ENCODE results near the gene ZBTB20.

ZBTB20 gene

DNA sequence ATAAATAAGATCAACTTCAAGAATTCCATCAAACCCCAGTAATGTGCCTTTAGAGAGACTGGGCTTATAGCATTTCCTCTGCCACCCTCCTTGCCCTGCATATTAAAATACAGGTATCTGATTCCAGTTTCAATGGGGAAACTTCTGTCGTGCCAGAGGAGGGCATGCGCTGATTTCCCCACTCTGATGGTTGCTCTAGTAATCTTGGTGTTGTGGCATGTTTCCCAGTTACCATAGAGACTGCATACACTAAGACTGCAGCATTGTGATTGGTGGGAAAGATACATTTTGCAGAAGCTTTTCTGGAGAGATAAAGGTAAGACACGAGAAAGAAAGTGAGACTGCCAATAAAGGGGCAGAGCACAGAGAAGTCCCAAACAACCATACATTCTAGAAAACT, 627.7 kb downstream of the ZBTB20 start:
- Histone ChIP-seq H3K27me3 (ENCODE audit: low read depth, low read length) (no peaks in the 10 kb centered on the region), H3K36me3 (replicated peaks; ENCODE audit: low read depth, low read length) (no peaks in the 10 kb centered on the region), H3K4me2 (ENCODE audit: low read length) (peak overlapping the region; percentile 9; the same call in 1 of the 2 replicates), H3K4me3 (ENCODE audit: low read length) (no peak overlapping the region), H2AFZ (ENCODE audit: low read depth, low read length) (no peak overlapping the region), H3K79me2 (ENCODE audit: low read length) (no peaks in the 10 kb centered on the region), H3K9me3 (ENCODE audit: insufficient read depth, low read length) (no peaks in the 10 kb centered on the region), H4K20me1 (ENCODE audit: insufficient read depth, low read length) (no peaks in the 10 kb centered on the region), H3K4me1 (ENCODE audit: low read length) (no peaks in the 10 kb centered on the region), H3K27ac (ENCODE audit: low read length) (no peak overlapping the region), H3K9ac (ENCODE audit: low read length) (no peak overlapping the region)
- TF ChIP-seq EZH2phosphoT487 (IDR thresholded peaks at IDR 0.05; ENCODE audit: low read depth), result no peak
- no peak for TF ChIP-seq CTCF (IDR thresholded peaks at IDR 0.05; ENCODE audit: low read depth, low read length)

GRCh38 chr3:114518206-114518808, 628.8 kb downstream of the ZBTB20 start:
- no peak overlapping the region for H2AFZ ChIP-seq (ENCODE audit: low read depth, low read length)
- H3K27ac ChIP-seq (ENCODE audit: low read length), result no peak overlapping the region
- no peaks in the 10 kb centered on the region for H4K20me1 ChIP-seq (ENCODE audit: insufficient read depth, low read length)

GRCh38 chr3:114510201-114510600, 636.9 kb downstream of the ZBTB20 start:
- no peaks in the 10 kb centered on the region for H3K79me2 ChIP-seq (ENCODE audit: low read length)
- no peaks in the 10 kb centered on the region for H4K20me1 ChIP-seq (ENCODE audit: insufficient read depth, low read length)
- H3K9me3 ChIP-seq (ENCODE audit: insufficient read depth, low read length), result no peaks in the 10 kb centered on the region
- H2AFZ ChIP-seq (ENCODE audit: low read depth, low read length), result no peak overlapping the region
- no peak overlapping the region for H3K27ac ChIP-seq (ENCODE audit: low read length)
- H3K4me1 ChIP-seq (ENCODE audit: low read length), result no peaks in the 10 kb centered on the region
- H3K27me3 ChIP-seq (ENCODE audit: low read depth, low read length), result peaks cover 25% of the 10 kb centered on the region; the same call in 1 of the 2 replicates
- no peak overlapping the region for H3K9ac ChIP-seq (ENCODE audit: low read length)
- H3K4me3 ChIP-seq (ENCODE audit: low read length), result no peak overlapping the region
- TF ChIP-seq CTCF (IDR thresholded peaks at IDR 0.05; ENCODE audit: low read depth, low read length) (no peak), EZH2phosphoT487 (IDR thresholded peaks at IDR 0.05; ENCODE audit: low read depth) (no peak)
- H3K36me3 ChIP-seq (replicated peaks; ENCODE audit: low read depth, low read length), result no peaks in the 10 kb centered on the region
- H3K4me2 ChIP-seq (ENCODE audit: low read length), result no peak overlapping the region

More at GRCh38 chr3:114518206-114518808, 628.8 kb downstream of the ZBTB20 start:
- Histone ChIP-seq H3K36me3 (replicated peaks; ENCODE audit: low read depth, low read length) (no peaks in the 10 kb centered on the region), H3K79me2 (ENCODE audit: low read length) (no peaks in the 10 kb centered on the region), H3K9ac (ENCODE audit: low read length) (no peak overlapping the region), H3K9me3 (ENCODE audit: insufficient read depth, low read length) (no peaks in the 10 kb centered on the region), H3K27me3 (ENCODE audit: low read depth, low read length) (no peaks in the 10 kb centered on the region), H3K4me2 (ENCODE audit: low read length) (no peak overlapping the region), H3K4me1 (ENCODE audit: low read length) (no peaks in the 10 kb centered on the region), H3K4me3 (ENCODE audit: low read length) (no peak overlapping the region)
- TF ChIP-seq EZH2phosphoT487 (IDR thresholded peaks at IDR 0.05; ENCODE audit: low read depth) (no peak), CTCF (IDR thresholded peaks at IDR 0.05; ENCODE audit: low read depth, low read length) (no peak)

GRCh38 chr3:114509756-114510155, 637.3 kb downstream of the ZBTB20 start:
- no peak overlapping the region for H2AFZ ChIP-seq (ENCODE audit: low read depth, low read length)
- no peaks in the 10 kb centered on the region for H4K20me1 ChIP-seq (ENCODE audit: insufficient read depth, low read length)
- no peak overlapping the region for H3K27ac ChIP-seq (ENCODE audit: low read length)
- no peak overlapping the region for H3K4me3 ChIP-seq (ENCODE audit: low read length)
- H3K9me3 ChIP-seq (ENCODE audit: insufficient read depth, low read length), result no peaks in the 10 kb centered on the region
- no peak for TF ChIP-seq CTCF (IDR thresholded peaks at IDR 0.05; ENCODE audit: low read depth, low read length)
- TF ChIP-seq EZH2phosphoT487 (IDR thresholded peaks at IDR 0.05; ENCODE audit: low read depth), result no peak
- no peak overlapping the region for H3K4me2 ChIP-seq (ENCODE audit: low read length)
- H3K4me1 ChIP-seq (ENCODE audit: low read length), result no peaks in the 10 kb centered on the region
- no peaks in the 10 kb centered on the region for H3K36me3 ChIP-seq (replicated peaks; ENCODE audit: low read depth, low read length)
- no peaks in the 10 kb centered on the region for H3K79me2 ChIP-seq (ENCODE audit: low read length)
- H3K27me3 ChIP-seq (ENCODE audit: low read depth, low read length), result peaks cover 25% of the 10 kb centered on the region; the same call in 1 of the 2 replicates
- H3K9ac ChIP-seq (ENCODE audit: low read length), result no peak overlapping the region

Measured in OCI-LY3 (cell line).